8988T (cell line): ENCODE data around the gene CHP1.
"Not testable (repeated sequence)": the region's sequence is repeated elsewhere in the genome, so short reads cannot be mapped to it uniquely, and the experiment has no call there.

Source experiments
- DNase-seq: peaks from one replicate; pipeline ENCODE4 v3.0.0; 2011

CHP1 gene

DNA sequence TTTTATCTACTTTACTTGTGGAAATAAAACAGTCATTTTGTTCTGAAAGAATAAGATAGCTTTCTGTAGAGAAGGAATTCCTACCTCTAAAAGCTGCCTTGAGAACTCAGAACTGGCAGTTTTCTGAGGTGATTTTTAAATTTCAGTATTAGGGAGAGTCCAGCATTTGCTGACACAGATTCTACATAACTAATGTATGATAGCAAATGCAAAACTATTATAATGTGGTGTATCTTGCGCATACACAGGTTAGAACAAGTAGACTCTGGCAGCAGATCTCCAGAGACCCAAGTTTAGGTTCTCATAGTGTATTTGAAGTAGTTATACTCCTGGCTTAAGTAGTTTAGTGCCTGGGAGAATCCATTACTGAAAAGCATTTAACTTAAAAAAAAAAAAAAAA is 70.5 kb downstream of the CHP1 start:
- DNase-seq, result no peak

DNA sequence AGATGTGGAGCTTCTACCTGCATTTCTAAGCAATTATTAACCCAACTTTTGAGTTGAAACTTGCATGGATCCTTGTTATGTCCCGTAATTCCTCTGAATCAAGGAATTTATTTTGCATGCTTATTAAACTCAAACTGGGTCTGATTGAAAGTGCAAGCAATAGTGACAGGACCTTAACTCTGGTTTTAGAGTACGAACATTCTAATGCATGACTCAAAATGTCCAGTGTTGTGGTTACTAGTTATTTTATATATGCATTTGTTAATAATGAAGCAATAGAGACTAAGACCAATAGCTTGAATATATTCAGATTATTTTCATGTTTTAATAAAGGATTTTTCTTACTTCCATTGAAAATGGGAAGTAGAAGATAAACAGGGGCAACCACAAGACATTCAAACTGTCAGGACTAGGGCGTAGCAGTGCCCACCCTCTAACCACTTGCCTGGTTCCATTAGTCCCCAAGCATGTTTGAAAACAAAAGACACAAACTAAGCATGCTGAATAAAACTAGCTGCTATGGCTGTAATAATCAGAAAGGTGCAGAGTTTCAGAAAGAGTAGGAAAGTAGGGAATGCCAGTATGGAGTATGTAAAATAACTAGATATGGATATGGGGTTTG is 73.2 kb downstream of the CHP1 start:
- no peak for DNase-seq

DNA sequence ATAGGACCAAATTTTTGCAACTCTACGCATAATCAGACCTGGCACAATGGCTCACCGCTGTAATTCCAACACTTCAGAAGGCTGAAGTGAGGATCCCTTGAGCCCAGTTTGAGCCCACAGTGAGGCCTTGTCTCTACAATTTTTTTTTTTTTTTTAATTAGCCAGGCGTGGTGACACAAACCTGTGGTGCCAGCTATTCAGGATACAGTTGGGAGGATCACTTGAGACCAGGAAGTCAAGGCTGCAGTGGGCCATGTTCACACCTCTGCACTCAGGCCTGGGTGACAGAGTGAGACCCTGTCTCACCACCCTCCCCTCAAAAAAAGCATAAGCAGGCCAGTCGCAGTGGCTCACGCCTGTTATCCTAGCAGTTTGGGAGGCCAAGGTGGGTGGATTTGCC is 76.6 kb downstream of the CHP1 start:
- no peak for DNase-seq

DNA sequence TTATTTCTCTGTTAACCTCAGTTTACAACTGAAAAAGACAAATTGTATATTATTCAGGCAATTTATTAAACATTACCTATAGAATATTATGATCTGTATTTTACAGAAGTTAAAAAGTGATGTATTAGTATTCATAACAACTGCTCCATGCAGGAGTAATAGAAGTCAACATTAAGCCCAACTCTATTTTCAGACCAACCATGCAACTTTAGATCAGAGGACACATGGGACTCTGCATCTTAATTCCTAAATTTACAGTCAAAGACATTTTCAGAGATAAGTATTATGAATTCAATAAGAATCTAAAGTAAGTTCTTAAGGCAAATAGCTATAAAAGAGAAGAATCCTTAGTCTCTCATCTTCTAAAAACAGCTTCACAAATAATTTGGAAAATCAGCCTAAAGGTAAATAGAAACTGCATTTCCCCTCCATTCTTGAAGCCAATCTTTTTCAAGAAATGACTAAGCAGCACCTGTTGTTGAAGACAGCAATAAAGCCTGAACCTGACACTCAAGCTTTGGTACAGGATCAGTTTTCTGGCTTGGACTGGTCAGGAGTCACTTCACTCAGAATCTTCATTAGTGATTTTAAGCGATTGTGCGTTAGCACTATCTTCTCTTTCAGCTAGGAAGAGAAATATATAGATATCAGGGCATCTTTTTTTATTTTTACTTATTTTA is 78.3 kb downstream of the CHP1 start:
- no peak for DNase-seq

DNA sequence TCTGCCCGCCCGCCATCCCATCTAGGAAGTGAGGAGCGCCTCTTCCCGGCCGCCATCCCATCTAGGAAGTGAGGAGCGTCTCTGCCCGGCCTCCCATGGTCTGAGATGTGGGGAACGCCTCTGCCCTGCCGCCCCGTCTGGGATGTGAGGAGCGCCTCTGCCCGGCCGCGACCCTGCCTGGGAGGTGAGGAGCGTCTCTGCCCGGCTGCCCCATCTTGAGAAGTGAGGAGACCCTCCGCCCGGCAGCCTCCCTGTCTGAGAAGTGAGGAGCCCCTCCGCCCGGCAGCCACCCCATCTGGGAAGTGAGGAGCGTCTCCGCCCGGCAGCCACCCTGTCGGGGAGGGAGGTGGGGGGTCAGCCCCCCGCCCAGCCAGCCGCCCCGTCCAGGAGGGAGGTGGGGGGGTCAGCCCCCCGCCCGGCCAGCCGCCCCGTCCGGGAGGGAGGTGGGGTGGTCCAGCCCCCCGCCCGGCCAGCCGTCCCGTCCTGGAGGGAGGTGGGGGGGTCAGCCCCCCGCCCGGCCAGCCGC is 89.8 kb downstream of the CHP1 start:
- not testable (repeated sequence) for DNase-seq

DNA sequence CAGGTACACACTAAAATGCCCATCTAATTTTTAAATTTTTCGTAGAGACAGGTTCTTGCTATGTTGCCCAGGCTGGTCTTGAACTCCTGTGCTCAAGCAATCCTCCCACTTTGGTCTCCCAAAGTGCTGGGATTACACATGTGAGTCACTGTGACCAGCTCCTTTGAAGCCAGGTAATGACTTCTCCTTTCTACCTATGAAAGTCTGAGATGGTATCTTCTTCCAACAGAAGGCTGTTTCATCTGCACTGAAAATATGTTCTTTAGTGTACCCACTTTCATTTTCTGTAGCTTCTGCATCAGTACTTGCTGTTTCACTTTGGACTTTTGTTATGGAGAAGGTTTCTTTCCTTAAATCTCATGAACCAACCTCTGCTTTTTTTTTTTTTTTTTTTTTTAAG is 92.5 kb downstream of the CHP1 start:
- DNase-seq, result no peak

DNA sequence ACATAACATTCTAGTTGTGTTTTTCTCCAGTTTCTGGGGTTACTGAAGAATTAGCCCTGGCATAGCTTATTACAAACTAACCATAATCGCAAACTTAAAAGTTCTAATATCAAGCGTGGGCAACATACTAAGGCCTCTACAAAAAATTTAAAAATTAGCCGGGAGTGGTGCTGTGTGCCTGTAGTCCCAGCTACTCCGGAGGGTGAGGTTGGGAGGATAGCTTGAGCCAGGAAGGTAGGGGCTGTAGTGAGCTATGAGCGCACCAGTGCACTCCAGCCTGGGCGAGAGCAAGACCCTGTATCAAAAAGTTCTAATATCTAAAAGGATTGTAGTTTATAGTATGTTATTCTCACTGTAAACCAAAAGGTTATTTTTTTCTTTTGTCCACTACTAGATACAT is 100.2 kb downstream of the CHP1 start:
- DNase-seq, result no peak
